Measurements from ENCODE around the gene WWC2.

WWC2 gene

DNA sequence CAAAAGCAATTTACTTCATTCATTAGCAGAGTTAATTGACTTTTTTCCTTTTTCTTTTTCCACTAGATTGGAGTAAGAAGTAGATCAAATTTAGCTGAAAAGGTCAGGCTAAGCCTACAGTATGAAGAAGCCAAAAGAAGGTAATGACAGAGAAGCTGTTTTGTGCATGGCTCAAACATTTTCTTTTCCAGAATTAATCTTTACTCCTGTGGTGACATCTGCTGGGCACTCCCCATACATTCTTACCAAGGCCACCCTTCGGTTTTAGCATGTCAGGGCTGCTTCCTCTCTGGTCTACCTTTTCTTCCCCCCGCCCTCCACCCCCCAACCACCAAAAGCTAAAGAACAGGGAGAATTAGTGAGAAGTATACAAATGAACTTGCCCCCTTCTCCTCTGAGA is 150.8 kb downstream of the WWC2 start:
- DNase-seq (ENCODE audit: insufficient read length, low spot score) (no peak), FAIRE-seq (no peak)

- DNase-seq (ENCODE audit: insufficient read length, low spot score) (no peak), FAIRE-seq (no peak)
Measured at GRCh38 chr4:183250831-183251230, 151.8 kb downstream of the WWC2 start.

DNA sequence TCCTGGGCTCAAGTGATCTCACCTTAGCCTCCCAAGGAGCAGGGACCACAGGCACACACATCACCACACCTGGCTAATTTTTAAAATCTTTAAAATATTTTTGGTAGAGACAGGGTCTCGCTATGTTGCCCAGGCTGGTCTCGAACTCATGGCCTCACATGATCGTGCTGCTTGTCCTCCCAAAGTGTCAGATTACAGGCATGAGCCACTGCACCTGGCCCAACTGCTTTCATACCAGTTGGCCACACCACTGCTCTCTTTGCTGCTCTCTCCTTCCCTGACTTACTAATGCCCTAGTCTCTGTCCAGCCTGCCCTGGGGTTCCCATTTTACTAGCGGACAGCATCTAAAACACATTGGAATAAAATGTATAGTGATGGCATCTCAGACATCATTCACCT is 153.9 kb downstream of the WWC2 start:
- FAIRE-seq (no peak), DNase-seq (ENCODE audit: insufficient read length, low spot score) (no peak)

DNA sequence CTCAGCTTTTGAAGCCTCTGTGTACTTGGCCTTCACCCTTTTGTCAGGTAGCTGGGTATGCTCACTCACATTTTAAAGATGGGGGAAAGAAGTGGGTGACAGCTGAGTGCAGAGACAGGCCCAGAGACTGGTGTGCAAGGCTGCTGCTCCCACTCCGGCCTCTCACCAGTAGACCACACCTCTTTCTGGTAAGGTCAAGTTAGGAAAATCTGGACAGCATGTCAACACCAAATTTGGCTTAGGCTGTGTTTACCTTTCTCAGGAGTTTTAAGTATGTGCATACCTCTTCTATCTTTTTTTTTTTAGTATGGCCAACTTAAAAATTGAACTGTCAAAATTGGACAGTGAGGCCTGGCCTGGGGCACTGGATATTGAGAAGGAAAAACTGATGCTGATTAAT is 154.4 kb downstream of the WWC2 start:
- no peak for DNase-seq (ENCODE audit: insufficient read length, low spot score)
- no peak for FAIRE-seq

- no peak for FAIRE-seq
- no peak for DNase-seq (ENCODE audit: insufficient read length, low spot score)
Measured at GRCh38 chr4:183254162-183254561, 155.1 kb downstream of the WWC2 start.

- no peak for FAIRE-seq
- no peak for DNase-seq (ENCODE audit: insufficient read length, low spot score)
Measured at GRCh38 chr4:183255487-183255886, 156.4 kb downstream of the WWC2 start.

GRCh38 chr4:183256343-183256742 is 157.3 kb downstream of the WWC2 start:
- no peak for DNase-seq (ENCODE audit: insufficient read length, low spot score)
- FAIRE-seq: no peak

GRCh38 chr4:183256756-183257385 is 157.8 kb downstream of the WWC2 start:
- DNase-seq (ENCODE audit: insufficient read length, low spot score): peak; percentile 37
- no peak for FAIRE-seq

- DNase-seq (ENCODE audit: insufficient read length, low spot score) (no peak), FAIRE-seq (no peak)
Measured at GRCh38 chr4:183257808-183258207, 158.8 kb downstream of the WWC2 start.

GRCh38 chr4:183260491-183261151 is 161.6 kb downstream of the WWC2 start:
- FAIRE-seq (no peak), DNase-seq (ENCODE audit: insufficient read length, low spot score) (no peak)

DNA sequence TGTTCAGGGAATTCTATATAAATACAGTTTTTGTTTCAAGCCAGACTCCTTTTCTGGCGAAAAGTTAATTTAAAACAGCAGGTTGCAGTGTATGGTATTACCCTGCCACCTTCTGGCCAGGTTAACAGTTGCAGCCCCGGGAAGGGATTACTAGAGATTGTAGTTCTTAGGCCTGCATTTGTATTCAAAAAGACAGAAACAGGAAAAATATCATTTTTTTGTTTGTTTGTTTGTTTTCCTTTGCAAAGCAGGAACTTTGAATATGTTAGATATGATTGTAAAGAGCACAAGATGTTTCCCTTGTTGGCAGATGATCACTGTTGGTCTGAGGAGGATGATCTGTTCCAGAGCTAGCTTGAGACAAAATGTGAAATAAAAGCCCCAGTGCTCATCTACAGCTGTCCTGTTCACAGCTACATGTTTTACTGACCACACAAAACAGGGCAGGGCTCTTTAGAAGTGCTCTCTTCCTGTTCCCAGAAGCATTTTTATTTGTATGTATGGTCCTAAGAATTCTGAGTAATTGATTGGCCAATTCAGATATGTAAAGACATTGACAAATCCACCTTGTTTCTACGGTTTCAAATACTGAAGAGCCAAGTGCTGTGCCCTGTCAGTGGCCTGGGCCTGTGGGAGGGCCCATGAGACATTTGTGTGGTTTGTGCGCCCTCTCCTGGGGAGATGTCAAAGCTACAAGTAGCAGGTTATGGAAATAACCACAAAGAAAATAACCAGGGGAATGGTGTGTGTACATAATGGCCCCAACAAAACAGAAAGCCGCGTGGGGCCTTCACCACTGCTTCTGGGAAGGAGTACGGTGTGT is 163.1 kb downstream of the WWC2 start:
- FAIRE-seq (peak; percentile 84), DNase-seq (ENCODE audit: insufficient read length, low spot score) (peak; percentile 36)

DNA sequence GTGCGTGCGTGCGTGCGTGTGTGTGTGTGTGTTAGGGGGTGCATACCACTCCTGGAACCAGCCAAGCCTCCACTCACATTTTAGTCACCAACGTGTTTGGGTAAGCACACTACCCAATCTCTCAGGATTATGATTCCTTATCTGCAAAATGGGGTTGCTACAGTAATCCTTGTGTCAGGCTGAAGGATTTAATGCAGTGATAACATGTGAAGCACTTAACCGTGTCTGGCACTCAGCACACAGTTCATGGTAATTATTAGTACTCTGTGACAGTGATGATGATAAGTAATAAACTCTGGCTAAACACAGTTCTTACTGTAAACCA is 163.7 kb downstream of the WWC2 start:
- FAIRE-seq (no peak), DNase-seq (ENCODE audit: insufficient read length, low spot score) (no peak)

DNA sequence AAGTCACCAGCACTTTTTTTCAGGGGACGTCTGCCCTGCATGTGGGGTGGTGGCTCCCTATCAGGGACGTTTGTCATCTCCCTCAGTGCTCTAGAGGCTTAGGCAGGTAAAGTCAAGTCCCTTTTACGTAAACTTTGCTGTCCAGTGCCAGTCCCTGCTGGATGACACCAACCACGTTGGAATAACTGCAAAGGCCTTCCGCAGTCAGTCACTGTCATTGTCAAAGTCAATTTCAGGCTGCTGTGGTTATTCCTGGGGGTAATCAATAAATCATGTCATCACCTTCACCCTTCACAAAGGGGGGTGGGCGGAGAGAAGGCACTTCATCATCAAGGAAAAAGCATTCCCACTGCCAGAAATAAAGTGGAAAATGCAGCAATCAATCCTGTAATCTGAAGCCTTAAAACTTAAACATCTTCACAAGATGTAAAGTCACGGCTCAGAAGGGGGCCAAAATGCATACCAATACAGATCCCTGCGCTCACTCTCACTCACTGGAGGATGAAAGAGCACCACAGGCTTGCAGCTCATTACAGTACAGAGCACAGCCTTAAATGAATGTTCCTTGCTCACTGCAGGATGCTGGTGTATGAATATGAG is 164.8 kb downstream of the WWC2 start:
- FAIRE-seq (no peak), DNase-seq (ENCODE audit: insufficient read length, low spot score) (no peak)

- no peak for FAIRE-seq
- DNase-seq (ENCODE audit: insufficient read length, low spot score): no peak
Measured at GRCh38 chr4:183264614-183265013, 165.6 kb downstream of the WWC2 start.

GRCh38 chr4:183266371-183266770 is 167.3 kb downstream of the WWC2 start:
- DNase-seq (ENCODE audit: insufficient read length, low spot score) (no peak), FAIRE-seq (peak; percentile 58)

DNA sequence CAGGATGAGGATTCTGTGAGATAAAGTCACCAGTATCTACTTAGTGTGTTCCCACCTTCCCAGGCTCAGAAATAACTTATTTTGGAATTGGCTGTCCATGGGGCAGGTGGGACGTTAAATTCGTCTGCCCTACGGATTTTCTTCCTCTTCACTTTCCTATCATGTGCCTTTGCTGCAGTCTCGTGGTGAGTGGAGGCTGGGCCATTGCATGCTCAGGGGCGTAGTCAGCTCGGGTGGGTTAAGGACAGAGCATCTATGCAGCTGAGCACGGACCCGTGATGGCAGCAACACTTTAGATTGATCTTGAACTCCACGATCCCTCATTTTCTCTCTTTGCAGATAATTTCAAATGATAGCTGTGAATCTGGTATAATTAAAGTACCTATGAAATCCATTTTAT is 169.5 kb downstream of the WWC2 start:
- DNase-seq (ENCODE audit: insufficient read length, low spot score) (no peak), FAIRE-seq (no peak)

DNA sequence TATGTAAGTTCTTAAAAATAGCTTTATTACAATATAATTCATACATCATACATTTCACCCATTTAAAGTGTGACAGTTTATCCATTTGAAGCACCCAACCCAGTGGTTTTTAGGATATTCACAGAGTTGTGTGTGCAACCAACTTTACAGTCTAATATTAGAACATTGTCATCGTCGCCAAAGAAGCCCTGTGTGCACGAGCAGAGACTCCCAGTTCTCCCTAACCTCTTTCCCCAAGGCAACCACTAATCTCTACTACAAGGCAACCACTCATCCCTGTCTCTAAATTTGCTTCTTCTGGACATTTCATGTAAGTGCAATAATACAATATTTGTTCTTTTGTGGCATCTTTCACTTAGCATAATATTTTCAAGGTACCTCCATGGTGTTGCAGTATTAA is 173.3 kb downstream of the WWC2 start:
- DNase-seq (ENCODE audit: insufficient read length, low spot score) (no peak), FAIRE-seq (no peak)

DNA sequence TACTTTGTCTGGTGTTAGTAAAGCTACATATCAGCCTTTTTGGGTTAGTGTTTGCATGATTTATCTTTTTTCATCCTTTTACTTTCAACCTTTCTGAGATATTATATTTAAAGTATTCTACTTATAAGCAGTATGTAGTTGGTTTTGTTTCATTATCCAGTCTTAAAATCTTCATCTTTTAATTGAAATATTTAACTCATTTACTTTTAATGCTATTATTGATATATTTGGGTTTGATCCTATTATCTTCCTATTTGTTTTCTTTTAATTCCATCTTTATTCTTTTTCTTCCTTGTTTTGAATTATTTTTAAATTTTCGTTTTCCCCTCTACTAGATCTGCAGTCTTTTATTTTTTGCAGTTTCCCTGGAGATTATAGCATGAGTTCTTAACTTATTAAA is 177.0 kb downstream of the WWC2 start:
- FAIRE-seq (peak; percentile 33), DNase-seq (ENCODE audit: insufficient read length, low spot score) (no peak)

- peak; percentile 8 for FAIRE-seq
- no peak for DNase-seq (ENCODE audit: insufficient read length, low spot score)
Measured at GRCh38 chr4:183284258-183284785, 185.3 kb downstream of the WWC2 start.

GRCh38 chr4:183284965-183285364 is 185.9 kb downstream of the WWC2 start:
- FAIRE-seq: no peak

GRCh38 chr4:183285886-183286285 is 186.8 kb downstream of the WWC2 start:
- DNase-seq (ENCODE audit: insufficient read length, low spot score) (no peak), FAIRE-seq (peak; percentile 33)

More at GRCh38 chr4:183284965-183285364, 185.9 kb downstream of the WWC2 start:
- no peak for DNase-seq (ENCODE audit: insufficient read length, low spot score)
